MM.1S (cell line): ENCODE results near the gene DHRS12.

Source experiments
- DNase-seq: peaks from one replicate; pipeline ENCODE4 v3.0.0-alpha.2; 2015
- H2AFZ ChIP-seq: fragments of 300-600 bp; sonication (generic); 2 replicates; pipeline ENCODE4 v1.6.0; 2016; ENCODE audit warnings: antibody characterized with exemption, low read length
- H3F3A ChIP-seq: fragments of 300-600 bp; sonication (generic); 2 replicates; pipeline ENCODE4 v1.6.1; 2016; ENCODE audit warnings: mild to moderate bottlenecking, antibody characterized with exemption, low read length, moderate library complexity, mixed read lengths; ENCODE audit not compliant: insufficient read depth
- H3K27ac ChIP-seq: fragments of 300-600 bp; sonication (generic); 2 replicates; pipeline ENCODE4 v1.5.1; 2016; ENCODE audit warnings: mild to moderate bottlenecking, low read length
- H3K27me3 ChIP-seq: fragments of 300-600 bp; sonication (generic); replicated peaks from 2 replicates; pipeline ENCODE4 v1.6.0; 2016; ENCODE audit warnings: low read length; ENCODE audit not compliant: insufficient read depth
- H3K36me3 ChIP-seq: fragments of 300-600 bp; sonication (generic); replicated peaks from 2 replicates; pipeline ENCODE4 v1.6.1; 2016; ENCODE audit warnings: mild to moderate bottlenecking, low read length, mixed read lengths; ENCODE audit not compliant: insufficient read depth
- H3K4me1 ChIP-seq: fragments of 300-600 bp; sonication (generic); 2 replicates; pipeline ENCODE4 v1.6.1; 2016; ENCODE audit warnings: low read length, mixed read lengths
- H3K4me2 ChIP-seq: fragments of 300-600 bp; sonication (generic); 2 replicates; pipeline ENCODE4 v1.6.0; 2016; ENCODE audit warnings: low read depth, low read length
- H3K4me3 ChIP-seq: fragments of 300-600 bp; sonication (generic); 2 replicates; pipeline ENCODE4 v1.5.1; 2016; ENCODE audit warnings: low read length, mixed read lengths
- H3K79me2 ChIP-seq: fragments of 300-600 bp; sonication (generic); 2 replicates; pipeline ENCODE4 v1.6.1; 2016; ENCODE audit warnings: mixed run types, low read length, mixed read lengths
- H3K9ac ChIP-seq: fragments of 300-600 bp; sonication (generic); 2 replicates; pipeline ENCODE4 v1.6.1; 2016; ENCODE audit warnings: low read length, mixed read lengths
- H3K9me2 ChIP-seq: fragments of 300-600 bp; sonication (generic); replicated peaks from 2 replicates; pipeline ENCODE4 v1.6.1; 2016; ENCODE audit warnings: mild to moderate bottlenecking, low read length, mixed read lengths; ENCODE audit not compliant: insufficient read depth
- H3K9me3 ChIP-seq: fragments of 300-600 bp; sonication (generic); replicated peaks from 2 replicates; pipeline ENCODE4 v1.6.1; 2016; ENCODE audit warnings: mild to moderate bottlenecking, low read length, mixed read lengths; ENCODE audit not compliant: insufficient read depth
- H4K20me1 ChIP-seq: fragments of 300-600 bp; sonication (generic); 2 replicates; pipeline ENCODE4 v1.6.1; 2016; ENCODE audit warnings: mild to moderate bottlenecking, low read length, moderate library complexity, mixed read lengths; ENCODE audit not compliant: insufficient read depth
- EZH2 ChIP-seq: fragments of 300-600 bp; sonication (generic); optimal IDR thresholded peaks from 2 replicates; pipeline ENCODE3; 2017; ENCODE audit warnings: low read depth, mild to moderate bottlenecking, antibody characterized with exemption, low read length, mixed read lengths
- EZH2phosphoT487 ChIP-seq: fragments of 300-600 bp; sonication (generic); IDR thresholded peaks from 2 replicates; pipeline ENCODE4 v1.6.1; 2018; ENCODE audit warnings: antibody characterized with exemption, low read length
- TF ChIP-seq, protein P1 (sequence below): fragments of 300-600 bp; sonication (generic); IDR thresholded peaks from 2 replicates; pipeline ENCODE4 v1.5.1; 2016; ENCODE audit warnings: antibody characterized with exemption, low read length, mixed read lengths

Gene DHRS12

DNA sequence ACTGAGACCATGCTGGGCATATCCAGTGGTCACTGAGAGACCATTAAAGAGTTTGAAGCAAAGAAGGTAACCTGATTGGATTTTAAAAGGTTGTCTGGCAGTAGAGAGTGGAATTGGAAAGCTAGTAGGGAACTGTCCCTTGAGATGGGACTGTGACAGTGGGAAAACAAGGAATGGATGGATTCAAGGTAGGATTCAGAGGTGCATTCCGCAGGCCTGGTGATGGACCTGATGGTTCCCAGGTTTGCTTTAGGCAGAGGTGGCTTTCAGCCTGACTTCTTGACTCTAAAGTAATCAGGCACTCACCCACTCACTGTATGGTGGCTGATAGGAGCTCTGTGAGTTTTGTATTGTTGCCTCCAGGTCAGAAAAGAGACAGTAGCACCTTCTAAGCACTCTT is 73.0 kb downstream of the DHRS12 start:
- no peak overlapping the region for H3K27ac ChIP-seq
- H3K4me1 ChIP-seq, result no peaks in the 10 kb centered on the region
- H3K9me2 ChIP-seq, result no peaks in the 10 kb centered on the region
- H4K20me1 ChIP-seq, result no peaks in the 10 kb centered on the region
- no peaks in the 10 kb centered on the region for H3K27me3 ChIP-seq
- TF ChIP-seq, protein P1, sequence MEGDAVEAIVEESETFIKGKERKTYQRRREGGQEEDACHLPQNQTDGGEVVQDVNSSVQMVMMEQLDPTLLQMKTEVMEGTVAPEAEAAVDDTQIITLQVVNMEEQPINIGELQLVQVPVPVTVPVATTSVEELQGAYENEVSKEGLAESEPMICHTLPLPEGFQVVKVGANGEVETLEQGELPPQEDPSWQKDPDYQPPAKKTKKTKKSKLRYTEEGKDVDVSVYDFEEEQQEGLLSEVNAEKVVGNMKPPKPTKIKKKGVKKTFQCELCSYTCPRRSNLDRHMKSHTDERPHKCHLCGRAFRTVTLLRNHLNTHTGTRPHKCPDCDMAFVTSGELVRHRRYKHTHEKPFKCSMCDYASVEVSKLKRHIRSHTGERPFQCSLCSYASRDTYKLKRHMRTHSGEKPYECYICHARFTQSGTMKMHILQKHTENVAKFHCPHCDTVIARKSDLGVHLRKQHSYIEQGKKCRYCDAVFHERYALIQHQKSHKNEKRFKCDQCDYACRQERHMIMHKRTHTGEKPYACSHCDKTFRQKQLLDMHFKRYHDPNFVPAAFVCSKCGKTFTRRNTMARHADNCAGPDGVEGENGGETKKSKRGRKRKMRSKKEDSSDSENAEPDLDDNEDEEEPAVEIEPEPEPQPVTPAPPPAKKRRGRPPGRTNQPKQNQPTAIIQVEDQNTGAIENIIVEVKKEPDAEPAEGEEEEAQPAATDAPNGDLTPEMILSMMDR, result no peak
- no peak for TF ChIP-seq EZH2
- no peak for TF ChIP-seq EZH2phosphoT487
- no peak overlapping the region for H3K4me3 ChIP-seq
- no peaks in the 10 kb centered on the region for H3K79me2 ChIP-seq
- H3K4me2 ChIP-seq, result no peak overlapping the region
- H3K36me3 ChIP-seq, result no peaks in the 10 kb centered on the region
- no peaks in the 10 kb centered on the region for H3K9me3 ChIP-seq
- no peaks in the 10 kb centered on the region for H3F3A ChIP-seq
- DNase-seq, result no peak
- no peak overlapping the region for H2AFZ ChIP-seq
- no peak overlapping the region for H3K9ac ChIP-seq

GRCh38 chr13:51729866-51730553 is 74.0 kb downstream of the DHRS12 start:
- Histone ChIP-seq H3K9me3 (no peaks in the 10 kb centered on the region), H3K4me2 (no peak overlapping the region), H3K27me3 (no peaks in the 10 kb centered on the region), H3K9ac (no peak overlapping the region), H4K20me1 (no peaks in the 10 kb centered on the region), H3K4me3 (no peak overlapping the region), H3K9me2 (no peaks in the 10 kb centered on the region), H2AFZ (no peak overlapping the region), H3K36me3 (no peaks in the 10 kb centered on the region), H3K27ac (no peak overlapping the region), H3K79me2 (no peaks in the 10 kb centered on the region), H3K4me1 (no peaks in the 10 kb centered on the region), H3F3A (no peaks in the 10 kb centered on the region)
- no peak for DNase-seq
- TF ChIP-seq EZH2, result no peak
- TF ChIP-seq, protein P1, result no peak
- TF ChIP-seq EZH2phosphoT487, result no peak

GRCh38 chr13:51728972-51729371 is 75.0 kb downstream of the DHRS12 start:
- Histone ChIP-seq H3K36me3 (no peaks in the 10 kb centered on the region), H3F3A (no peaks in the 10 kb centered on the region), H2AFZ (no peak overlapping the region), H4K20me1 (no peaks in the 10 kb centered on the region), H3K9ac (no peak overlapping the region), H3K4me2 (no peak overlapping the region), H3K4me1 (no peaks in the 10 kb centered on the region), H3K79me2 (no peaks in the 10 kb centered on the region), H3K27me3 (no peaks in the 10 kb centered on the region), H3K27ac (no peak overlapping the region), H3K9me3 (no peaks in the 10 kb centered on the region), H3K4me3 (no peak overlapping the region), H3K9me2 (no peaks in the 10 kb centered on the region)
- TF ChIP-seq EZH2 (no peak), EZH2phosphoT487 (no peak)
- TF ChIP-seq, protein P1, result no peak
- no peak for DNase-seq
